Endothelial cell of hepatic sinusoid (primary cell): ENCODE results near the gene ACKR2.

ENCODE experiments used
- in situ Hi-C: cut with HindIII; loops from 2 replicates; pipeline ENCODE4 v1.10.0; 2017; ENCODE audit warnings: low sequenced_read_pairs

Gene ACKR2

DNA sequence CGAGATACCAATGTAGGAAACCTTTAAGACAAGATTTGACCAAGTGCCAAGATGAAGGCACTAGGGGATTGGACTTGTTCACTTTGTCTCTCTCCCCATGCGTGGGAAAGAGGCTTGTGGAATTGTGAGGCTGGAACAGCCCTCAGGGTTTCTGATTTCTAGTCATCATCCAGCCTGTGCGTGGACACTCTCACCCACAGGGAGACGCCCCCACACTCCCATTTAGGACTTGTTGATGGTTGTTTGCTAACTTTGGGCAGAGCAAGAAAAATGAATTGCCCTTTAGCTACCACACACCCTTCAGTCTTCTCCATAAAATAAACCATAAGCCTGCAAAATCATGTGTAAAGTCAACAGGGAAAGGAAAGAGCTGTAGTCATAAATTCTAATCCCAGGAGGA, 18.4 kb downstream of the ACKR2 start:
- in situ Hi-C loops, result no loop called here

DNA sequence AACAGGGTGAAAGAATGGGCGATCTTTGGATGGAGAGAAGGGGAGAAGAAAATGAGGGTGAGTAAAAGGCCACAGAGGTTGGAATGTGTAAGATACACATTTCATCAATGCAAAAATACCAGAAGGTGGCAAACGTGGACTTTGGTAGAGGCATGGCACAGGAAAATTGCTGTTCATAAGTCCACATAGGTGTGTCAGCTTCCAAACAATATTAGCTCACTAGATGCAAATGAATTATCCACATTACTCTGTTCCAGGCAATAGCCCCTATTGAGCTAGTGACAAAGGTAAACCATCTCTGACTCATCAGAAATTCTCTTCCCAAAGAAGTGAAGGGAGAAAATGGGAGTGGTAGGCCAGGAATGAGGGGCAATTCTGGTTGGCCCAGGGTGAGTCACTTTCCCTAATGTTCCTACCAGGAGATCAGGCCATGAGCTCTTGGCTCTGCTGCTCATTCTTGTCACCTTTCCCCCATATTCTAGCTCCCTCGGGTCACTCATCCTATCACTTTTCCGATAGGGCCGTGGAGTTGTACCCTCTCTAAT, 19.9 kb downstream of the ACKR2 start:
- in situ Hi-C loops, result no loop called here

DNA sequence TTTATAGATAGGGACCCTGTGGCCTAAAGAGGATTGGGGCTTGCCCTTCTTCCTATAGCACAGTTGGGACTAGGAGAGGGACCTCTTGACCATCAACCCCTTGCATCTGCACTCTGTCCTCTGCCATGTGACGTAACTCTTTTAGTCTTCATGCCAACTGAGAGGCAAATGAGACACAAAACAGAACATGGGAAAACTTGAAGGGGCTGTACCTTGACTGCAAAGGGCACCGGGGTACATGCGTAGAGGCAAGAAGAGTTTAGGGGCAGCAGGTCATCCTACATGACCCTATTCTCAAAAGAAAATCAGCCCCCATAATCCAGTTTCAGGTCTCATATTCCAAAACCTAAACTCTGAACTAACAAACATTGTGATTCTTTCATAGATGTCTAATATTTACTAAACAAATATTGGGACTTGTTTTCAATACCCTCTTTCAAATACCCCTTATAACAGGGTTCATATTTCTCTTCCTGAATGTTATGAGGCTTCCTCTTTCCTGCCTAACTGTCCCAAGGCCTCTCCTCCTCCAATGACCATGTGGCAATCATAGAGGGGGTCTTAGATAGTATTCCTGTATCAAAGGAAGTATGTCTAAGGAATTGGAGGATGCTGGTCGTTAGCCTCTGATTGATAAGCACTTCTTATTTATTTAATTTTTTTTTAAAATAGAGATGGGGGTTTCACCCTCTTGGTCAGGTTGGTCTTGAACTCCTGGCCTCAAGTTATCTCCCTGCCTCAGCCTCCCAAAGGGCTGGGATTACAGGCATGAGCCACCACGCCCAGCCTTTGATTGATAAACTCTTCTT, 20.6 kb downstream of the ACKR2 start:
- in situ Hi-C loops, result no loop called here

DNA sequence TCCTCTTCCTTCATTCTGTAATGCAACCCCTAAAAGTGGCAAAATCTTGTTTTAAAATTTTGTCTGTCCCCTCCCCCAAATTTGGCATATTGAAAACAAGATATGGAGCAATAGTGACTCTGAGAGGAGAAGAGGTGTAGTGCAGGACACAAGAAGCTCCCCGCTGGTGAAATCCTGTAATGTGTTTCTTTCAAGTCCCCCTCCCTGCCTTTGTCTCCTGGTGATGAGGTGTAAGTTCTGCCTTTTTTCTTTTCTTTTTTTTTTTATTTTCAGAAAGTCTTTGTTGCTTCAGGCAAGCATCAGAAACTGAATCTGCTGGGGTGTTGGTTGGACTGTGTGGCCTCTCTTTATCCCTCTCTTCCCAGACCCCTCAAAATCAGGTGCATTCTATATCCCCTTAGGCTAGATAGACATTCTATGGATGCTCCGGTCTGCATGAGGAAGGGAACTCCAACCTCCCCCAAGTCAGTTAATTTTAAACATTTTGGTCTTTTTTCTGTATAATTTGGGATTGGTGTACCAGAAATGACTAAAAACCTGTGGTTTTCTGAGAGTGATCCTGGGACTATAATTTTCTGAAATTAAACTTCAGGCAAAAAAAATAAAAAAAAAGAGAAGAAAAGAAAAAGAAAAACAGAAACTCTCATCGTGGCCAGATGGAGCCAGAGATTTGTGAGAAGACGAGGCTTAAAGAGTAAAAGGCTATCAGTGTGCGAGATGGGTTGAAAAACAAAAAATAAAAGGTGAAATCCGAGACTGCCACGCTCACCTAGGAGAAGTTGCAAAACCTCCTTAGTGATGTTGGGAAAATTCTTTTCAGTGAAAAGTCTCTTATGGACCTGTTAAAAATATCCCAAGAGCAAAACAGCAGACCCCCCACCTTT, 21.4 kb downstream of the ACKR2 start:
- in situ Hi-C loops, result no loop called here

DNA sequence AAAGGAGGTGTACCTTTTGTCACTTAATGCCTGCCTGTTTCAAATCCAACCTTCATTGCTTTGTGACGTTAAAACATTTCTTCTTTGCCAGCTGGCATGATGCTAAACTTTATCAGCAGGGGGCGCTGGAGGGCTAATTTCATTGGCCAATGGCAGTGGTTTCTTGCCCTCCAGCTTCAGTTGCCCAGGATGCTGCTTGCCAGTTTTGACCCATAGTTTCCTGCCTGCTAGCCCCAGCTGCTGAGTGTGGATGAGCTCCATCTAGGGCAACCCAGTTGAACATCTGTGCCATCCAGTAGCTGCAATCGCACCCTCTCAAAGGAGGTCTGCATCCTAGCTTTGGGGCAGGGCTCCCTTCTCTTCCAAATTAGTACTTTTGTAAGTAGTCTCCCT, 22.1 kb downstream of the ACKR2 start:
- in situ Hi-C loops, result no loop called here

DNA sequence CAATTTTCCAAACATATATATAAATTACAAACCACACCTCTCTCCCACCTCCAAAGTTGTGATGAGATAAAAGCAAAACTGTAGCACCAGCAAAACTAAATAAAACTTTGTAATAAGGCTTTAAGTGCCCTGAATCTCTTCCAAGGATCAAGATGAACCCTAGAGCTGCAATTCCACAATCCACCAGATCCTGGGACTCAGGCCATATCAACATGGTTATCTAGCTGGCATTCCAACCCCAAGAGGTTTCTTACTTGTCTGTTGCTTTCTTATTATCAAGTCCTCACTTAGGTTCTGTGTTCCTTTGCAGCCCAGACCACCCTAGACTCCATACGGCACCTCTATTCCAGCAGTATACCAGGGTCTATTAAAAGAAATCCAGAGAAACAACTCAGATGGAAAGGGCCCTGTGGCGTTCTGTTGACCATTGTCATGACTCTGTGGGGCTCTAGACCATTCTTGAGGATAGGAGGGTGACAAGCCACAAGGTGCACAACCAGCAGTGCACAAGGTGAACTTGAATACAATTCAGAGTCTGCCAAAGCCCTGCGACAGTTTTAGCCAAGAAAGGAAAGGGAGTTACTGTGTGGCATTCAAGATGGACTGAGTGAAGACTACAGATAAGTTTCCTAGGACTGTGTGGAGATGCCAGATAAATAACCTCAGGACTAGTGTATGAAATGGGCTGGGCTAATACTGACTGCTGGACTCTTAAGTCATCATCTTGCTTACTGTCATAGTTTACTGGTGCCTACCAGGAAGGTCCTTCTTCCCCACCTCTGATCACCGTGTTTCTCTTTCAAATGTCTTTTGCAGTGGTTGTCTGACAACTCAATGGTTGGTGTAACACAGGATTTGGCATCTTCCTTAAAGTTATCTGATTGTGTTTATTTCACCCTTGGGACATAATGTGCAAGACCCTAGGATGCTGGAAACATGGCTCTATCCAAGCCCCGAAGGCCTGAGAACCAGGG, 27.2 kb downstream of the ACKR2 start:
- in situ Hi-C loops, result no loop called here

DNA sequence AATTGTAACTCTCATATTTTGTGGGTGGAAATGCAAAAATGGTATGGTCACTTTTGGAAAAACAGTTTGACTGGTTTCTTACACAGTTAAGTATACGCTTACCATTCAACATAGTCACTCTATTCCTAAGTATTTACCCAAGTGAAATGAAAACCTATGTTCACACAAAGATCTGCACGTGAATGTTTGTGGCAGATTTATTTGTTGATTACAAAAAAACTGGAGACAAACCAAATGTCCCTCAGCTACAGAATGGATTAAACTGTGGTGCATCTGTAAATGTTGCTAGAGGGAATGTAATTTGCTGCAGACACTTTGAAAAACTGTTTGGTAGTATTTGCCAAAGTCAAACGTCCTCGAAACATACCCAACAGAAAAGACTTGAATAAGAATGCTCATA, 29.3 kb downstream of the ACKR2 start:
- in situ Hi-C loops, result no loop called here

DNA sequence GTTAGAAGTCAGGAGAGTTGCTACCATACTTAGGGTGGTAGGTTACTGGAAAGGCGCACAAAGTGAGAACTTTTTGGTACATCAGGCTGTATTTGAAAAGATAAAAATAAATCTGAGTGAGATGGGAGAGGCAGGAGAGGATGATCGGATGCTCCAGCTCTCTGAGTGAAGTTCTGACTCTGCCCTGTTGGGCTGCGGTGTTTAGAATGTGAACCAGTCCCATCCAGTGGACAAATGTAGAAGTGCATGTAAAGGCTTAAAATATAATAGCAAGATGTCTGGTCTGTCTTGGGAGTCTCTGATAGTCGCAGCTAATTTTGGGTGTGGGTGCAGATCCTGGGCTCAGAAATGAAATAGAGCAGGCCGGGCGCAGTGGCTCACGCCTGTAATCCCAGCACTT, 30.4 kb downstream of the ACKR2 start:
- in situ Hi-C loops, result no loop called here

DNA sequence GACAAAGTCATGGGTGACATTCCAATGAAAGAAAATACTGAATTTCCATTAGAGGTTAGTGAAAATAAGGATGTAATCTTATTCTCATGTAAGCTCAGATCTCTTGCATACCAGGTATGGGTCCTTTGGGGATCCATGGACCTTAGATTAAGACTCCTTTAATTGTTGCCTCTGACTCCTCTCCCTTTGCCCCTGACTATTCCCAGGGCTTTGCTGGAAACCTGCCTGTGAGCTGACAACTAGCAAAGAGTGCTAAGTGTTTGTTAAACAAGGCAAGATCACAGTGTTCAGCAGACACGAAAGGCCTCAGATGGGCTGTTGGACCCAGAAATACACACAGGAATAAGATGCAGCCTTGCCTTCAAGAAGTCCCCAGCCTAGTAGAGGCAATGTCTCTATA, 32.1 kb downstream of the ACKR2 start:
- in situ Hi-C loops, result no loop called here

DNA sequence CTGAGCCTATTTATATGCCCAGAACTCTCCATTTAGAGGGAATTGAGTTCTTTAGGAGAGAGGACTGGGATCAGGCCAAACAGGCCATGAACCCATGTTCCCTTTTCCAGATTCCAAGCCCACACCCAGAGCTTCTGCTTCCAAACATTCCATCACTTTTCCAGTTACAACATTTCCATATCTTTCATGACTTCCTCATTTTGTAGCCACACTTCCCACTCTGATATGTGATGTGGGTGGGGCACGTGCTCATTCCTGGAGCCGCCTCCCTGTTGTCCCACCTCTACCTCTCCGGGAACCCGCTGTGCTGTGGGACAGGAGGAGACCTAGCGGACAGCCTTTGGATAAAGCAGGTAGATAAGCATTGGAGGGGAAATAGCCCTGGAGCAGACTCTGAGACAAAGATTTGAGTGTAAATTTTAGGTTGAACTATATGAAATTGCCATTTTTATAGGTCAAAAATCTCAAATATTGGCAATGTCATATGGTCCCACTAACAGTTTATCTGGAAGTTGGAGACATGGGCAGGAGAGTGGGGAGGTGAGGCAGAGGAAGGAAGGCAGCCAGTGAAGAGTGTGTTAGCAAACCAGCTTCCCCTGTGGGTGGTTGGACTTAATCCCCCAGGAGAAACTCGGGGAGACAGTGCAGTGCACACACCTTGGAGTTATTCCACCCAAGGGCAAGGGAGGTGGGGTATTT, 34.6 kb downstream of the ACKR2 start:
- in situ Hi-C loops, result no loop called here

DNA sequence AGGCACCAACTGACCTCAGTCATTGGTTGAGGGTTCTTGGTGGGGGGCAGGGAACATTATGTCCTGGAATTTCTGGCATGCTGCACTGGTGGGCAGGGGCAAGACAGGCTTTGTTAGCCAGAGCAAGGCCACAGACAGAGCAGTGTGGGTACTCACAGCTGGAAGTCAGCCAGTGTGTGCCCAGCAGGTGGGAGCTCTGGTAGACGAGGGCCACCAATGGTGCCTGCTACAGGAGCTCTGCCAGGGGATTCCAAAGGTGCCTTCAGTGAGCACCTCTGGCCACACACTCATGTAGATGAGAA, 35.1 kb downstream of the ACKR2 start:
- in situ Hi-C loops, result no loop called here

DNA sequence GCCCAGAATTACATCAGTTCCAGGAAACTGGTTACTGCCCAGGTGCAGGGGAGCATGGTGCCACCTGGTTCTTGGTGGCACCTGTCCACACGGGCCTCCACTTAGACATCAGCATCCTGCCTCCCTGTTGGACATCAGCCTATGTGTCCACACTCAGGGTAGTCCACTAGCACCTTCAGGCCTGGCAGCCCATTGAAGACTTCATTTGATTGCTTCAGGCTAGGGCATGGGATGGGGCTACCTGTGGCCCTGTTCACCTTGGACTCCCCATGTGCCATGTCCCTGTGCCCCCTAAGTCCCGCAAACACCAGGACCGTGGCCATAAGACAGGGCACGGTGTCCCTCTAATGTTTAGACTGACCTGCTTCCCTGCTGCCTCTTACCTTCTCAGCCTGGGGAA, 35.6 kb downstream of the ACKR2 start:
- in situ Hi-C loops, result no loop called here

DNA sequence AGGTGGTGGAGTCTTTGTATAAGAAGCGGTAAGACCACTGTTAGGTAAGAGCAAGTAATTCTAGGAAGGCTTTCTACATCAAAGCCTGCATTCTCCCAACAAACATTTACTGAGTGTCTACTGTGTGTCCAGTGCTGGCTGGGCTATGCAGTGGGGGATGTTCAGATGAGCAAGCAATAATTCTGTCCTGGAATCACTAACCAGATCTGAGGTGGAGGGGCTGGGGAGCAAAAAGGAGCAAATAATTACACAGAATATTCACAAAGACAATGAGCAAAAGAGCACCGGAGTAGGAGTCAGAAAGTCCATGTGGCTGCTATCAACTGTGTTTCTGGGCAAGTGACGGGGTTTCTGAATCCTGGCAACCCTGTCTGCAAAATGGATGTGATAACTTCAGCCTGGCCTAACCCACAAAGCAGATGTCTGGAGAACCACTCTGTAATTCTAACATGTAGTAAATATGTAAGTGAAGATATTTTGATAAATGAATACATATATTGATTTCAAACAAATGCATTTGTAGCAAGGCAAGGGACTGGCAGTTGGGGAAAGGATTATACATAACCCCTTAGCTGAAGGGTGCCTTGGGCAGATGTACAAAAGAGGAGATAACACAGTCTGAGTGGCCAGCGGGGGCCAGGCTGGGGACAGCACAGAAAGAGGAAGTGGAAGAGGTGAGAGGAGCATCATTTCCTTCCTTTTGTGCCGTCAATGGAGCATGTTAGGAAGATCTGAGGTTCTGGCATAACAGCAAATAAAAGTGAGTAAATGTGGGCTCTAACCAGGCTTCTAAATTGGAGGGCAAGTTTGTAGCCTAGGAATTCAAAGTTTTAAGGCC, 37.7 kb downstream of the ACKR2 start:
- in situ Hi-C loops, result no loop called here

DNA sequence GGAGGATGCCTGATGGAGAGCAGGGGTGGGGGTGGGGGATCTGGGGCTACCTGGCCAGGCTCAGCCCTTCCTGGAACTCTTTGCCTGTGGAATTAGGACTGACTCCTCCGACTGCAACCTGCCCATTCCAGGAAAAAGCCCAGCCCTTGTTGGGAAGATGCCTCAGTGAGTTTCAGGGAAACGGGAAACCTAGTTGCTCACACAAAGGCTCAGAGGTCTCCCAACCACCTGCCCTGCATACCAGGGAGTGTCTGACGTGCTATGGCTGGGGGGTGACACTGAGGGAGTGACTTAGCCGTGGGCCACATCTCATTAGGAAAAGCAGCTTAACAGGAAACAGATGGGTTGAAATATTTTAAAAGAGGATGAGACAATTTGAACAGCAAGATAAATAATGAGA, 38.5 kb downstream of the ACKR2 start:
- in situ Hi-C loops, result no loop called here

DNA sequence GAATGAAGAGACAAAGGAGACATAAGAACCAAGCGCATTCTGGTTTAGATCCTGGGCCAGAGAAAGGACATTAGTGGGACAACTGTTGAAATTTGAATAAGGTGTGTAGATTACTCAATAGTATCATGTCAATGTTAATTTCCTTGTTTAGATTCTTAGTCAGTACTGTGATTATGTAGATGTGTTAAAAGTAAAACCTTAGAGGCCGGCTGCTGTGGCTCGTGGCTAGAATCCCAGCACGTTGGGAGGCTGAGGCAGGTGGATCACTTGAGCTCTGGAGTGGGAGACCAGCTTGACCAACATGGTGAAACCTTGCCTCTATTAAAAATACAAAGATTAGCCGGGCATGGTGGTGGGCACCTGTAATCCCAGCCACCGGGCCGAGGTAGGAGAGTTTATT, 39.8 kb downstream of the ACKR2 start:
- in situ Hi-C loops, result no loop called here

DNA sequence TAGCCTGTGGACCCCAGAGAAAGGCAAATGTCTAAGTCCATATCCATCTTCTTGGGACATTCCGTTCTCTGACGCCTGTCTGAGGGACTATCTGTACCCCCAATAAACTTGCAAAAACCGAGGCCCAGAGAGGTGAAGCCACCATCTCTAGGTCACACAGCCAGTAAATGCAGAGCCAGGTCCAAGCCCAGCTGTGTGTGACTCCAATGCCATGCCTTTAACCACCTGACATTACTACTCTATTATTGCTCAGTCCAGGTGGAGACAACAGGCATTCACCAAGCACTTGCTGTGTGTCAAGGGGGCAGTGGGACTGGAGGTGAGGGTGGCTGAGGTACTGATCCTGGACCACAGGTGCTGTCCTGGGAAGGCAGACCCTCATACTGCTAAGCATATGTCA, 41.0 kb downstream of the ACKR2 start:
- in situ Hi-C loops, result no loop called here

DNA sequence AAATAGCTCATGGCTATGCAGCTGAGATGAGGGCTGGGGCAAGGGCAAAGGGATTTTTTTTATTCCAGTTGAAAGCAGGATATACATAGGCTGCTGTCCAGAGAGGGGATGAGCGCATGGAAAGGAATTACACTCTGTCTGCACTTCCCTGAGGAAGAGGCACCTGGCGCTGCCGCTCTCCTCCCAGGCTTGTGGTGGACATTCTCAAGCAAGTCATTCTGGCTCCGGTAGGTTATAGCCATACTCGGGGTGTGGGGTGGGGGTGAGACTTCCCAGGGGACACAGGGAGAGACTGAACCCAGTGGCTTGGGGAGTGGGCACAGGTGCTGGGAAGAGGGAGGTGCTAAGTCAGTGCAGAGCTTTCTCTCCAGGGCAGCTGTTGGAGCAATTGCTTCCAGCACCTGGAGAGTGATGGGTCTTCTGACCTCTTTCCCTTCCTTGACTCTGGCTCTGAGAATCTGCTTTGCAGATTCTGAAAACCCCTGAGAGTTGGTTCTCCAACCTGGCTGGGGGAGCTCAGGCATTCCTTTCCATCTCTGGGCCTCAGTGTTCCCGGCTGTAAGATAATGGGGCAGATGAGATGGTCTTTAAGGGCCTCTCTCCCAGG, 42.1 kb downstream of the ACKR2 start:
- in situ Hi-C loops, result no loop called here

DNA sequence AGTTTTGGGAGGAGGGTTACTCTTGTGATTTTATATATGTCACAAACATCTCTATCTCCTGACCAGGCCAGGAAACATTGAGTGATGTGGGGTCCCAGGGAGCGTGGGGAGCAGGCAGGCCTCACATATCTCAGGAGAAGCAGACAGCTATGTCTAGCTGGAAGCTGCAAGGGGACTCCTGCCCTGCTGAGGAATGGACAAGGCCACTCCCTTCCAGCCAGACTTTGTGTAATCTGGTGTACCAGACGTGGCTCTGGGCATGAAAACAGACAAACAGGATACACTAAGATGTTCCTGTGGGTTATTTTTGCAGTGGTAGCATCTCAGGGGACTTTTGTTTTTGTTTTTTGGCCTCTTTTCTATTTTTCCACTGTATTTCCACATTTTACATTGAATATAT, 43.2 kb downstream of the ACKR2 start:
- in situ Hi-C loops, result no loop called here

DNA sequence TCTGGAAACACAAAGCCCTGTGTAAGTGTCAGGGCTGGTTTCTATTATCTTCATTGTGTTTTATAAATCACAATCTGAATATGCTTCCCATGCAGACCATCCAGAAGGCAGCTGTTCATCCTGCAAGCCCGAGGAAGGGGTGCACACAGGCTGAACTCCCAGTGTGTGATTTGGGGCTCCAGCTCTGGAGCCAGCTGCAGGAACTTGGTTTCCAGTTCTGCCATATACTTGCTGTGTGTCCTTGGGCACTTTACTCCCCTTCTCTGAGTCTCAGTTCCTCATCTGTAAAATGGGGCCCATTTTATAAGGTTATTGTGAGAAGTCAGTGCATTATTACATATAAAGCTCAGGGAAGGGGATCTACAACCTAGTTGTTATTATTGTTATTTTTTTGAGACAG, 43.8 kb downstream of the ACKR2 start:
- in situ Hi-C loops, result no loop called here
